ENCODE measurements around the gene CEP85.

The CEP85 gene

GRCh38 chr1:26278724-26279455 is 44.9 kb downstream of the CEP85 start:
- DNase-seq: peak; percentile 90 to 98 (median 97)

DNA sequence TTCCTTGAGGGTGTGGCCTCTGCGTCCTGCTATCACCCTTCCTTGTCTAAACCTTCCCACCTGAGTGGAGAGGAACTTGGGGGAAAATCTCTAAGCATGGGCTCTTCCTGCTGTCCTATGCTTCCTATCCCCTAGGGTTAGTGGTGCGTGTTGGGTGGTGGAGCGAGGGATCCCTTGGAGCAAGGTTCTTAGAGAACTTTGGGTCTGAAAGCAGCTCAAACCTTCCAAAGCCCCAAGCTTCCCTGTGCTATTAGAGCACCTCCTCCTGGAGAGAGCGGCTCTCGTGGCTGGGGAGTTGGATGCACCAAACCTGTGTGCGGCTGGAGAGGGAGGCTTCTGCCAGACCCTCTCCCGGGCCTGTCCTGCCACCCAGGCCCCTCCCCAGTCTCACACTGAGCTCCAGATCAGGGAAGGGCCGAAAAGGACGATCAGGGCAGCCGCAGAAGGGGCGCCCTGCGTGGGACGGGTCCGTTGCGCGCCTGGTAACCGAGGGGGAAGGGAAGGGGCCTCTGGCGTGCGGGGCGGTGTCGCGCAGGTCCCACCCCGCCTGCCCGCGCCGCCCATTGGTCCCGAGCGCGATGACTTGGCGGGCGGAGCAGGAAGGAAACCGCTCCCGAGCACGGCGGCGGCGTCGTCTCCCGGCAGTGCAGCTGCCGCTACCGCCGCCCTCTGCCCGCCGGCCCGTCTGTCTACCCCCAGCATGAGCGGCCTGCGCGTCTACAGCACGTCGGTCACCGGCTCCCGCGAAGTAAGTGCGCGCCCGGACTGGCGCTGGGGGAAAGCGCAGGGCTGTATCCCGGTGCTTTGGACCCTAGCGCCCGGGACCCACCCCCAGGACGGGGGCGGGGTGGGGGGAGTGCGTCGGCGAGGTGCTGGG is 45.7 kb downstream of the CEP85 start, which contains the start of gene SH3BGRL3:
Gene SH3BGRL3 (plus strand): TSS at position 631 of the 877 bp plus-strand sequence. CDS start 70 bp downstream, at position 701.
- DNase-seq: peak; percentile 82 to 93 (median 89)

DNA sequence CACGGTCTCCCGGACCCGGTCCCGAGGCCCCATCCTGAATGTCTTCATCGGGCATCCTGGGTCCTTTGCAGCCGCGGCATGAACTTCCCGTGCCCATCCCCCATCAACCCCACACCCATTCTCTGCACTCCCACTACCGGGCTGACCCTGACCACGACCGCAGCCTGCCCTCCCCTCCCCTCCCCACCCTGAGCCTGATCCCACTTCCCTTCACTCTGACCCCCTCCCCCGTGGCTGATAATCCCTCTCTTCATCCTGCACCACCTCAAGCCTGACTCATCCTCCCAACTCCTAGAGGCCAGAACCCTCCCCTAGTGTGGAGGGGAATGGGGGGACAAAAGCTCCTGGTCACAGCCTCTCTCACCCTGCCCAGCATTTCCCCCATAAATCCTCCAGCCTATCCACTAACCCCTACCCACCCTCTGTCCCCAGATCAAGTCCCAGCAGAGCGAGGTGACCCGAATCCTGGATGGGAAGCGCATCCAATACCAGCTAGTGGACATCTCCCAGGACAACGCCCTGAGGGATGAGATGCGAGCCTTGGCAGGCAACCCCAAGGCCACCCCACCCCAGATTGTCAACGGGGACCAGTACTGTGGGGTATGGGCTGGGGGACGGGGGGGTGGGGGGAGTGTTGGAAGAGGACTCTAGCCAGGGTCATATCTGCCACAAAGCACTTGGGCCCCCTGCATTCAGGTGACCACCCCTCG is 46.5 kb downstream of the CEP85 start:
- peak in 1 of 3 donors; percentile 26 for DNase-seq

DNA sequence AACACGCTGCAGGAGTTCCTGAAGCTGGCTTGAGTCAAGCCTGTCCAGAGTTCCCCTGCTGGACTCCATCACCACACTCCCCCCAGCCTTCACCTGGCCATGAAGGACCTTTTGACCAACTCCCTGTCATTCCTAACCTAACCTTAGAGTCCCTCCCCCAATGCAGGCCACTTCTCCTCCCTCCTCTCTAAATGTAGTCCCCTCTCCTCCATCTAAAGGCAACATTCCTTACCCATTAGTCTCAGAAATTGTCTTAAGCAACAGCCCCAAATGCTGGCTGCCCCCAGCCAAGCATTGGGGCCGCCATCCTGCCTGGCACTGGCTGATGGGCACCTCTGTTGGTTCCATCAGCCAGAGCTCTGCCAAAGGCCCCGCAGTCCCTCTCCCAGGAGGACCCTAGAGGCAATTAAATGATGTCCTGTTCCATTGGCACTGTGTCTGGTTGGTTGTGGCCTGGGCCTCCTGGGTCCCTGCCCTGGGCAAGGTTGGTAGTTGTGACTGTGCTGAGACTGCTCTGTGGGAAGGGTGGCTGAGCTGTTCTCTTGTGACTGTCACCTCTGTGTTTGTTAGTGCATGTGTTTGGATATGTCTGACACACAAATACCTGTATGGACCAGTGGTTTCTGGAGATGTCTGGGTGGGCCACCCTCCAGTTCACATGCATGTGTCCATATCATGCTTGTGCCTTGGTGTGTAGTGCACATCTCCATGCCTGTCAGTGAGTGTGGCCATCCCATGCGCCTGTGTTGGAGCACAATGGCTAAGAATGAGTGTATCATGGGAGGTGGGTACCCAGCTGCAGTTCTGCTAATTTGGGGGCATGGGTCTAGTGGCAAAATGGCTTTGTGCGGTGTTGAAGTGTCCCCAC is 47.3 kb downstream of the CEP85 start:
- no peak for DNase-seq

DNA sequence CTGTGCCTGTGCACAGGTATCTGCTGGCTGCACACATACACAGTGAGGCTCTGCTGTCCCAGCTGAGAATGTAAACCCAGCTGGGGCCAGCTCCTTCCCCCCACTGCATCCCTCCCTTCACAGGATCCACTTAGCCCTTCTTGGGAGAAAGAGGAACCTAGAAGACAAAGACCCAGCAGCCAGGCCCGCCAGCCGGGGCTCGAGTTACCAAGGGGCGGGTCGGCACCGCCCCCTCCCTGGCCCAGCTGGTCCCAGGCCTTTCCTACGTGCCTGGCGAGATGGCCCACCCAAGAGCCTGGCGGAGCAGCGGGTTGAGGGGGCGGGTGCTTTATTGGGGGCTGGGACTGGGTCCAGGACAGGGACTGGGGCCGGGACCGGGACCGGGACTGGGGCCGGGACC is 48.0 kb downstream of the CEP85 start:
- peak in 1 of 3 donors; percentile 52 for DNase-seq

- DNase-seq: no peak
These were observed 48.5 kb downstream of the CEP85 start for GRCh38 chr1:26282401-26282918.

- DNase-seq: no peak
These were observed 49.4 kb downstream of the CEP85 start for GRCh38 chr1:26283279-26283853.

GRCh38 chr1:26283871-26284596 is 50.0 kb downstream of the CEP85 start:
- no peak for DNase-seq

GRCh38 chr1:26284597-26285347 is 50.8 kb downstream of the CEP85 start:
- DNase-seq: peak; percentile 95 to 97 (median 96)

DNA sequence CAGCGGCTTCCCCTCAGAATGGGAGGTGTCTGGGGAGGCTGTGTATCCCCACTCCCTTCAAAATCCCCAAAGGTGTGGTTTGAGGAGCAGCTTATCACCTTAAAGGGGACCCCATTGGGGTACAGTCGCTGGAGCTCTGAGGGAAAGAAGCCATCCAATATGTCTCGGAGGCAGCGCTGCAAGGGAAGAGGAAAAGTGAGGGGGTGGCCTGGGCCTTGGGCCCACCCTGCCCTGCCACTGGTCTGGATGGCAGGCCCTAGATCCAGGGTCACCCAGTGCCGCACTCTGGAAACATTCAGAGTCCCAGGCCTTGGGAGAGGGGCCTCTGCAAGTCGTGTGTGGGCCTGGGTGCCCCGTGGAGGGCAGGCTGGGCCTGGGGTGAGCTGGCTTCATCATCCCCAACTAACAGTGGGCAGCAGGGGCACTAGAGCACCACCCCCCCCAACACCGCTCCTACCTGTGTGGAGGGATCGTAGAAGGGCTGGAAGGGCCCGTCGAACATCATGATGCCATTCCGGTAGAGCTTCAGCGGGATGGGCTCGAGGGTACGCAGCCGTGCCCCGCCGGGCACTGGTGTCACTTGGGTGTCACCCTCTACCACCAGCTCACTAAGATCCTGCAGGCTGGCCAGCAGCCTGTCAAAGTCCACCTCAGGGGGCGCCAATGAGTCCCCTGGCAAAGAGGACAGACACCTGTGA is 51.5 kb downstream of the CEP85 start:
- peak in 2 of 3 donors; percentile 36 to 46 for DNase-seq

DNA sequence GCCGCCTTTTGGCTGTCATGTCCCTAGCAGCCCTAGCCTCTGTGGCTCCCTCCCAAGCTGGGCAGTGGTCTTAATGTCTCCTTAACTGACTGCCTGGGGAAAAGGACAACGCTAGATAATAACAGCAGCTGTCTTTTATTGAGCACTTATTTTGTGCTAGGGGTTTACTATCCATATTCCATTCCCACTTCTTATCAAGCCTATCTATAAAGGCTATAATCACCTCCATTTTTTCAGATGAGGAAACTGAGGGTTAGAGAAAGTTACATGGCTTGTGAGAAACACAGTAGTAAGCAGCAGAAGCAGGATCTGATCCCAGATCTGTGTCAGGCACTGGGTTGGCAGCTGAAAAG is 52.0 kb downstream of the CEP85 start:
- no peak for DNase-seq

GRCh38 chr1:26287033-26287711 is 53.2 kb downstream of the CEP85 start:
- peak; percentile 69 to 78 (median 77) for DNase-seq

- no peak for DNase-seq
These were observed 53.8 kb downstream of the CEP85 start for GRCh38 chr1:26287811-26288210.

DNA sequence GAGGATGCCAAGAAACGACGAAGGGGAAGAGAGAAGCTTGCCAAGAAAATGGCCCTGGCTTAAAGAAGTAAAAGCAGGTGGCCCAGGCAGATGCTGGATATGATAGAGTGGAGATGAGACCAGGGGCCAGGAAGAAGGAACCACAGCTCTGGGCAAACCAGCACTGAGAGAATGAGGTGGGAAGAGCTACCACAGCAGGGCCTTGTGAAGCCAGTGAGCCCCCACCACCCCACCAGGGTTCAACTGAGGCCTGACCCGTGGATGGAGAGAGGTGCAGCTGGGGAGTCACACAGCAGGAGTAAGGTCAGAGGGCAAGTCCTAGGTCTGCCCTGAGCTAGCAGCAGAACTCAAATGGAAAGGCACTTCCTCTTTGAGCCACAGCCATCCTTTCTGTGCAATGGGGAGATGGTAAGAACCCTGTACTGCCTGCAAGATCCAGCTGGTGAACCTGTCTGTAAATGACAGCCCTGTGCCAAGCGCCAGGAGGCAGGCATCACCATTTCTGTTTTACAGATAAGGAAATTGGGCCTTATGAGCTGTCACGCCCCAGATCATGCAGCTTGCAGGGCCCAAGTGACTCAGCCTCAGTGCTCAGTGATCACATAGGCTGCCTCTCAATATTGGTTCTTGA is 54.4 kb downstream of the CEP85 start:
- DNase-seq: peak; percentile 73 to 81 (median 76)

GRCh38 chr1:26289158-26290059 is 55.4 kb downstream of the CEP85 start:
- DNase-seq: peak; percentile 83 to 87 (median 86)

DNA sequence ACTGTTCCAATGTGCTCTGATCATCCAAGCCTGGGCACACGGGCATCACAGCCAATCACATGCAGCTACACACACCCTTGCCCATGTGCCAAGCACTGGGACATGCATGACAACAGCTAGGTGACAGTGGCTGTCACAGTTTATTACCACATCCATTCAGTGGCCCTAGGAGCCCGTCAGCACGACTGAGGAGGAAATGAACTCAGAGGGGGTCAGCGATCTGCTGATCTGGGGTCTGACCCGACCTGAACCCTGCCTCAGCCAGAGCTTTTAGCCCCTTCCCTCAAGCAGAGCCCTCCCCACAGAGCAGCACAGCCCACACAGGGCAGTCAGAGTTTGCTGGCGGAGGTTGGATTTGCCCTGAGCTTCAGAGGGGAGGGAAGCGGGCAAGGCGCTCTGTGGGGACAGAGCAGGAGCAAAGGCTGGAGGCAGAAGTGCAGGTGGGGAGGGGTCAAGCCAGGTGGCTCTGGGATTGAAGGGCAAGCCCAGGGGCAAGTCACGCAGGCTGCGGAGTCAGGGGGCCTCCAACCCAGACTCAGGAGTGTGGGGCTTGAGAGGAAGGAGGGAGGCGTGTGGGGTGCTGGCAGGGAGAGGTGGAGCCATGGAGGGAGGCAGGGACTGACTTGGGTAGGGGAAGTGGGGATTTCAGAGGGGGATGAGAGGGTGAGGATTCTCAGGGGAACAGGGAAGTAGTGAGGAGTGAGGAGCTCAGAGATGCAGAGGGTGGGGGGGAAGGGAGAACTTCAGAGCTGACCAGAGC is 56.3 kb downstream of the CEP85 start:
- DNase-seq: peak; percentile 71 to 78 (median 76)

Data from suppressor macrophage treated with lipopolysaccharide for 1 hour (primary cell).